Breast epithelium (tissue), 4 donors: Measurements from ENCODE around the gene RTL10. TPM values are rescaled to one million over a fixed set of nuclear protein-coding genes. Genes with fewer than 3 reads are reported as not detected.

Experiments used
- DNase-seq, 2 donors: peaks; one replicate each; pipeline ENCODE4 v3.0.0-alpha.2; 2019; ENCODE audit warnings: low spot score in 2 of 2
- H3K27ac ChIP-seq, 2 donors: fragments of 200-600 bp; sonication (generic) in 1 of 2; one replicate each; pipeline ENCODE4 v1.5.1; 2016 to 2019; ENCODE audit warnings: mild to moderate bottlenecking in 1 of 2
- H3K27me3 ChIP-seq, 2 donors: fragments of 200-600 bp; sonication (generic) in 1 of 2; one replicate each; pipeline versions ENCODE4 v1.5.1 to v1.6.0; 2017 to 2019; ENCODE audit warnings: control low read depth in 1 of 2, mild to moderate bottlenecking in 1 of 2
- H3K36me3 ChIP-seq: fragments of 200-600 bp; one replicate; pipeline ENCODE4 v1.5.1; 2019
- H3K4me1 ChIP-seq, 2 donors: fragments of 200-600 bp; sonication (generic); one replicate each; pipeline ENCODE4 v1.5.1; 2016 to 2019; ENCODE audit warnings: control low read depth in 1 of 2
- H3K4me3 ChIP-seq, 3 donors: fragments of 200-600 bp; sonication (generic); 1 replicate in 2 of 3; 2 replicates in 1 of 3; pipeline ENCODE4 v1.5.1; 2016 to 2019; ENCODE audit warnings: mild to moderate bottlenecking in 3 of 3, moderate library complexity in 2 of 3
- H3K9me3 ChIP-seq, 2 donors: fragments of 200-600 bp; sonication (generic) in 1 of 2; one replicate each; pipeline ENCODE4 v1.5.1; 2016 to 2019; ENCODE audit warnings: control low read depth in 1 of 2
- CTCF ChIP-seq, 3 donors: fragments of 450-650 bp; IDR thresholded peaks; one replicate each; pipeline ENCODE4 v1.5.1; 2016 to 2017; ENCODE audit warnings: antibody characterized with exemption in 3 of 3, mild to moderate bottlenecking in 3 of 3, moderate library complexity in 3 of 3
- POLR2A ChIP-seq: fragments of 450-650 bp; IDR thresholded peaks from one replicate; pipeline ENCODE4 v1.6.1; 2016; ENCODE audit warnings: antibody characterized with exemption, mild to moderate bottlenecking, moderate library complexity
- POLR2AphosphoS5 ChIP-seq, 3 donors: sonication (generic); formaldehyde crosslinking; IDR thresholded peaks; one replicate each; pipeline ENCODE4 v1.6.1; 2017; ENCODE audit warnings: antibody characterized with exemption in 3 of 3
- intact Hi-C: fragments of 100-400 bp; cut with DNase I; formaldehyde crosslinking; loops from one replicate; pipeline ENCODE4 v1.15.1; 2023; ENCODE audit warnings: low total_unique reads
- total RNA-seq, 3 donors: library from RNA; depleted of rRNA; stranded (reverse); fragments of >200 nt; gene quantifications; one replicate each; pipeline ENCODE4 v1.1.0, GENCODE V29; 2016

RTL10 gene
- total RNA-seq, 3 donors from 2014 or later, result 6.7 to 21.5 (median 14.1) TPM

GRCh38 chr22:19823902-19824211 is 30.8 kb downstream of the RTL10 start:
- H3K27ac ChIP-seq, result peak overlapping the region; percentile 77 to 86
- intact Hi-C loops, result no loop called here
- H3K36me3 ChIP-seq, result no peaks in the 10 kb centered on the region
- TF ChIP-seq POLR2A (no peak), POLR2AphosphoS5 (IDR thresholded peaks at IDR 0.05) (no peak), CTCF (IDR thresholded peaks at IDR 0.05) (no peak)
- no peaks in the 10 kb centered on the region for H3K9me3 ChIP-seq
- H3K4me3 ChIP-seq, result no peak overlapping the region
- H3K4me1 ChIP-seq, result peaks cover 0 to 22% of the 10 kb centered on the region in 2 donors
- DNase-seq, result peak in 1 of 2 donors; percentile 85
- H3K27me3 ChIP-seq, result no peaks in the 10 kb centered on the region

- no peaks in the 10 kb centered on the region for H3K27me3 ChIP-seq
- intact Hi-C loops, result no loop called here
- no peak overlapping the region for H3K4me3 ChIP-seq
- H3K36me3 ChIP-seq, result no peaks in the 10 kb centered on the region
- TF ChIP-seq POLR2A (no peak), POLR2AphosphoS5 (IDR thresholded peaks at IDR 0.05) (no peak), CTCF (IDR thresholded peaks at IDR 0.05) (no peak)
- peaks cover 0 to 22% of the 10 kb centered on the region in 2 donors for H3K4me1 ChIP-seq
- H3K27ac ChIP-seq, result peak overlapping the region; percentile 77 to 83
- H3K9me3 ChIP-seq, result no peaks in the 10 kb centered on the region
- peak in 1 of 2 donors; percentile 29 for DNase-seq
These were observed 31.3 kb downstream of the RTL10 start for GRCh38 chr22:19823191-19823901.

- no peaks in the 10 kb centered on the region for H3K36me3 ChIP-seq
- no peaks in the 10 kb centered on the region for H3K9me3 ChIP-seq
- peak in 1 of 2 donors; percentile 15 for DNase-seq
- intact Hi-C loops, result no loop called here
- TF ChIP-seq POLR2A, result no peak
- TF ChIP-seq POLR2AphosphoS5 (IDR thresholded peaks at IDR 0.05), result no peak
- TF ChIP-seq CTCF (IDR thresholded peaks at IDR 0.05), result no peak
- peak overlapping the region; percentile 77 to 83 for H3K27ac ChIP-seq
- peaks cover 0 to 22% of the 10 kb centered on the region in 2 donors for H3K4me1 ChIP-seq
- no peak overlapping the region for H3K4me3 ChIP-seq
- no peaks in the 10 kb centered on the region for H3K27me3 ChIP-seq
These were observed 32.2 kb downstream of the RTL10 start for GRCh38 chr22:19822301-19823117.

- DNase-seq, result peak in 1 of 2 donors; percentile 15
These were observed 33.0 kb downstream of the RTL10 start for GRCh38 chr22:19821523-19822300.

More at GRCh38 chr22:19821523-19822300, 33.0 kb downstream of the RTL10 start:
- TF ChIP-seq CTCF (IDR thresholded peaks at IDR 0.05), result no peak
- TF ChIP-seq POLR2A, result no peak
- TF ChIP-seq POLR2AphosphoS5 (IDR thresholded peaks at IDR 0.05), result no peak
- Histone ChIP-seq H3K4me1 (peaks cover 0 to 22% of the 10 kb centered on the region in 2 donors), H3K27ac (peak overlapping the region in 1 of 2 donors; percentile 83), H3K27me3 (no peaks in the 10 kb centered on the region), H3K9me3 (no peaks in the 10 kb centered on the region), H3K4me3 (no peak overlapping the region), H3K36me3 (no peaks in the 10 kb centered on the region)
- intact Hi-C loops, result no loop called here
